T1000 (cell line): ENCODE data around the gene CETN1.

Source experiments
- DNase-seq: peaks from one replicate; lab custom pipeline; 2025; ENCODE audit warnings: mixed read lengths; lab: John Stamatoyannopoulos, UW

Gene CETN1

GRCh38 chr18:623761-624620, 43.8 kb downstream of the CETN1 start:
- peak; percentile 12 for DNase-seq

GRCh38 chr18:627231-627630, 47.1 kb downstream of the CETN1 start:
- no peak for DNase-seq

GRCh38 chr18:629269-630150, 49.3 kb downstream of the CETN1 start:
- DNase-seq, result no peak

GRCh38 chr18:631560-631959, 51.4 kb downstream of the CETN1 start:
- no peak for DNase-seq
